LHCN-M2 (cell line): ENCODE data around the gene MPEG1. TPM values are rescaled to one million over a fixed set of nuclear protein-coding genes. Genes with fewer than 3 reads are reported as not detected.
A peak's percentile ranks its signal among the peaks of the same experiment; 100 is the strongest.

Experiments
- DNase-seq: peaks from one replicate; pipeline ENCODE4 v3.0.0-alpha.2; 2012; ENCODE audit warnings: low read depth
- total RNA-seq: library from RNA; depleted of rRNA; stranded (reverse); fragments of >200 nt; gene quantifications from 2 replicates; pipeline ENCODE4 v1.2.3, GENCODE V29; 2014

Gene MPEG1
- total RNA-seq, 1 experiment from 2014 or later, result not detected

DNA sequence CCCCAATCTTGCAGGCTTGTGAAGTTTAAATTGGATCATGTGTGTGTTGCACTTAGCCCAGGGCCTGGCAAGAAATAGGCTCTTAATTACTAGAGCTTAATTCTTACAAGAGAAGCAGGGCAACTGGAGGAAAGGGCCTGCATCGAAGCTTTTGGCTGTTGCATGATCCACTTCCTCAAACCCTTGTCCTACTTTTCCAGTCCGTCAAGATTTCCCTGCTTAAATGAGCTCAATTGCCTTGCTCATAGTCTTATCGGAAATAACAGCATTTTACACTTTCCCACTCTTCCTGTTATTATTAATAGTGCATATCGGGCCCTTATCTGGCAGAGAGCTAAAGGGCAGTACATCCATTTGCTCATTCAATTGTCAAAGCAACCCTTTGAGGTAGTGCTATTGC is 22.7 kb downstream of the MPEG1 start:
- no peak for DNase-seq

DNA sequence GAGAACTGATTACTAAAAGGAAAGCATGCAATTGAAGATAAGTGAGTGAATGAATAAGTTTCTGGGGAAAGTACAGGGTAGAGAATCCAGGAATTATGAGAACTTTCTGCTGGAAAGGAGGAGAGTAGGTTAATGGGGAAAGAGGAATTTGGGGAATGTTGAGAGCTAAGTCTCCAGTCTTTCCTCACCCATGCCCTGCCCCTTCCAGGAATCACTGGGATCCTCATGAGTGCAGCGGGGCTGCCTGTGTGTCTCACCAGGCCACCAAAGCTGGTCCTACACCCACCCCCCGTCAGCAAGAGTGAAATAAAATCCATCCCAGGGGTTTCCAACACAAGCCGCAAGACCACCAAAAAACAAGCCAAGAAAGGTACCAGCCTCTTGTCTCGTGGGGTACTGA is 23.8 kb downstream of the MPEG1 start:
- DNase-seq, result peak; percentile 6

DNA sequence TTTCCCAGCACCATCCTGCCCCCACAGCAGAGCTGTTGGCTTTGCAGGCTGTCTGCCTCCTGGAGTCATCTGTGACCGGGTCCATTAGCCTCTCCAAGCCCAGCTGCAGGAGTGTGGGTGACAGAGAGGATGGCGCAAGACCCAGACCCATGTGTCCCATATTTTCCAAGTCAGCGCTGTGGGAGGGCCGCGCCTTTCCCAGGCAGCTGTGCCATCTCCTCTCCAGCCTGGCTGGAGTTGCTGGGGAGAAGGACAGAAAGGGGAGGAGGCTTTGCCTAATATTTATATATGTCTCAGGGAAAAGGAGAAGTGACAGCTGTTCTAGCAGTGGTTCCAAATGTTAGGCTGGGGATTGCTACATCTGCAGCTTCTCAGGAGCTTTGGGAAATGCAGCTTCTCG is 25.1 kb downstream of the MPEG1 start:
- peak; percentile 77 for DNase-seq

DNA sequence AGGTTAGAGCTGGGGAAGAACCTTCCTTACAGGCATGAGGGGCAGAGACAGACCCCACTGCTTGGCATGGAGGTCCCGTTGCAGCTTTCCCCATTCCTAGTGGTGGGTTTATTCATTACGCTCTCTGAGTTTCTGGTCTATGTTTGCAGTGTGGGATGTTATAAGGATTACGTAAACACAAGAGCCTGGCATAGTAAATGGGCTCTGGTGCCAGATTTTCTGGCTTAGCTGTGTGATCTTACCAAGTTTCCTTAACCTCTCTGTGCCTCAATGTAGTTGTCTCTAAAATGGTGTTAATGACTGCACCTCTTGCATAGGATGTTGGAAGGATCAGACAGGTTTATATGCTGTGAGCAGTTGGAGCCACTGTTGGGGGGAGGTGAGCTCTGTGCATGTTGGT is 25.7 kb downstream of the MPEG1 start:
- DNase-seq, result no peak

DNA sequence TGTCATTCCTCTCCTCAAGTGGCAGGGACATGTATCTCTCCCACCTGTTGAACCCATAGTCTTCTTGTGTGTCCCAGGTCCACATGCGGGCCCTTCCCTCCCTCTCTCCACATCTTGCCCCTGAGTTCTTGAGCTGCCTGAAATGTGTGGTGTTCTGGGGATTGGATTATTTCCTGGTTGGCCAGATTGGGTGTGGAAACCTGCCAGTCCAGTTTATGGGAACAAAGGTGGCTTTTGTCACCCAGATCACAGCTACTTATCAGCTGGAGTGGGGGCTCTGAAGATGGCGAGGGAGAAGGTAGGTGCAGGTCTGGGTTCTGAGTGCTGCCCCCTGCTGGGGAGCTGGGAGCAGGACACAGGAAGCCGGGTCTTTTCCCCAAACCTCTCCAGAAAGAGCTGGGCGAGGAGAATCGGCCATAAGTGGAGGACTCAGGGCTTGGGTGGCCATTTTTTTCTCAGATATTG is 26.6 kb downstream of the MPEG1 start:
- peak; percentile 10 for DNase-seq

DNA sequence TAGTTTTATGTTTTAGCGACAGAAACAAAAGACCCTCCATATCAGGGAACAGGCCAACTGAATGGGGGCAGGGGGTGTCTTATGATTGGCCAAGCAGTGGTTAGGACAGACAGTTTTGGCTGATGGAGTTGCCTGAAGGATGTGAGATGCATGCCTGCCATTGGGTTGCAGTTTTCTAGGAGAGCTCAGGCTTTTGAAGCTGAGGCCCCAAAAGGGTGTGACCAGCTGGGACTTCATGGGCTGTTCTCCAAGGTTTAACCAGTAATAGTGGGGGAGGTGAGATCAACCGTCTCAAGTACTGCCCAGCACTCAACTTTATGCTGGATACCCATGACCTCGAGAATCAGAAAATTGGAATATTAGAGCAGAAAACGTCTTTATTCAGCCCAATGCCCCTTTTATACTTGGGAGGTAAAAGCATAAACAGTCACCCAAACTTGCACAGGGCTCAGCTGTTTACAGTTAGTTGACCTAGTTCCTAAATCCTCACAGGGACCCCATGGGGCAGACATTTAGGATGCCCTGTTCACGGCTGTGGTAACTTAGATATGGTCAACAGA is 27.3 kb downstream of the MPEG1 start:
- no peak for DNase-seq

DNA sequence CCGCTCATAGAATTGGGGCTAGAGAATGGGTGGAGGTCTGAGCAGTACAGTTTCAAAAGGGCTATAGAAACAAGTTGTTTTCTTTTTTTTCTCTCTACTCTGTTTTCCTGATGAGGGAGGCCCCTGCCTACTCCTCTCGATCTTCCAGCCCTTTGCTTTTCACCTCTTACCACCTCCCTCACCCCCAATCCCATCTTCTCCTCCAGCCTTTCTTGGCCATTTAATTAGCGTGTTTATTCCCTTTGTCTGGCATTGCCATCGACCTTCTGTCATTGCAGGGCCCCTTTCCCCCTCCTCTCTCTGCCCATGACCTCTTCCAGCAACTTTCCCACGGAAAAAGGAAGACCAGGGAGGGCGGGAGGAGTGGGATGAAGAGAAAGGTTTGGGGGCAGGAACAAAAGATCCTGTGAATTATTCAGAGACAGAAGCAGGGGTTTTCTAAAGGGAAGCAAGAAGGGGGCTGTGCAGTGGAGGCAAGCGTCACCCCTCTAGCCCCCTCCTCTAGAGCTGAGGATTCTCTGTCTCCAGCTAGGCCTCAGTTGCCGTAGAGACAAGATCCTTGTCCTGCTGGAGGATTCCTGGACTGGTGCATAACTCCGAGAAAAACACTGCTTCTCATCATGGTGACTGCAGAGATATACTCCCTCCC is 27.9 kb downstream of the MPEG1 start:
- DNase-seq, result no peak

DNA sequence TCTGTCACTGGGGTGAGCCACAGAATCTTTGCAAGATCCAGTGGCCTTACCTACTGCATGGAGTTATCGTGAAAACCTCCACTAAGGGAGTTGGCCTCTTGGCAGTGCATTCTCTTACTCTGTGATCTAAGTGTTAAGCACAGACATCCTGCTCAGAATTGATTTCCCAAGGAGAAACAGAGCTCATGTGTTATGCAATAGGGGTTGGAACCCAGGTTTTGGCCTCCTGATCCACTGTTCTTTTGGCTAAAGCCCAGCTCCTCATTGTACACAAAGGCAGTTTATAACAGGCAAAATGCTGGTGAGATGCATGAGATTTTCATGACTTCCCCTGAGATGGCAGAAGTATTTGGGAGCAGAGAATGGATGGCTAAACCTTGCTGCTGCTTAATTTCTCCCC is 29.0 kb downstream of the MPEG1 start:
- peak; percentile 18 for DNase-seq

DNA sequence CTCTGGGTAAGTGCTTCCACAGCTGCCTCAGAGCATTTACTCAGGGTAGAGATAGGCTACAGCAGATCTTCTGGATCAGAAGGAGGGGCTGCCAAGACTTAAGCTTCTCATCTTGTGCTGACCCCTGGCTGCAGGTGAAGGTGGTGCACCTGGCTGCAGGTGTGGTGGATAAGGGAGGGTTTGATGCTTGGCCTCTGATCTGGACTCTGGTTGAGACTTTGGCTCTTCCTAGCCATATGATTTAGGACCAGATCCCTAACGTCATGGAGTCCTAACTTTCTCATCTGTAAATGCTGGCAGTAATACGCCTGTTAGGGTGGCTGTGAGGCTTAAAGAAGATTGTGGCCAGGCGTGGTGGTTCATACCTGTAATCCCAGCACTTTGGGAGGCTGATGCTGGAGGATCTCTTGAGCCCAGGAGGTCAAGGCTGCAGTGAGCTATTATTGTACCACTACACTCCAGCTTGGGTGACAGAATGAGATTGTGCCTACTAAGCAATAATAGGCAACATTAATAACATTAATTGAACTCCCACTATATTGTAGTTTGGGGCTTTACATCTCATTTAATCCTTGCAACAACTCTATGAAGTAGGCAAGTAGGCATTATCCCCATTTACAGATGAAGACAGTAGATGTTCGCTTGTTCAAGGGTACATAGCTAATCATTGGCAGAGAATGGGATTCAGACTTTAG is 30.1 kb downstream of the MPEG1 start:
- DNase-seq, result no peak

DNA sequence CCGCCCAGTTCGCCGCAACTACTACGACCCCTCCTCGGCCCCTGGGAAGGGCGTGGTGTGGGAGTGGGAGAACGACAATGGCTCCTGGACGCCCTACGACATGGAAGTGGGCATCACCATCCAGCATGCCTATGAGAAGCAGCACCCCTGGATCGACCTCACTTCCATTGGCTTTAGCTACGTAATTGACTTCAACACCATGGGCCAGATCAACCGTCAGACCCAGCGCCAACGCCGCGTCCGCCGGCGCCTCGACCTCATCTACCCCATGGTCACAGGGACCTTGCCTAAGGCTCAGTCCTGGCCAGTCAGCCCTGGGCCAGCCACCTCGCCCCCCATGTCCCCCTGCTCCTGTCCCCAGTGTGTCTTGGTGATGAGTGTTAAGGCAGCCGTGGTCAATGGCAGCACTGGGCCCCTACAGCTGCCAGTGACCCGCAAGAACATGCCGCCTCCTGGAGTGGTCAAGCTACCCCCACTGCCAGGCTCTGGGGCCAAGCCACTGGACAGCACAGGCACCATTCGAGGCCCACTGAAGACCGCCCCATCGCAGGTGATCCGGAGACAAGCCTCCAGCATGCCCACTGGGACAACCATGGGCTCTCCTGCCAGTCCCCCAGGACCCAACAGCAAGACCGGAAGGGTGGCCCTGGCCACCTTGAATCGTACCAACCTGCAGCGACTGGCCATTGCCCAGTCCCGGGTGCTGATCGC is 30.8 kb downstream of the MPEG1 start:
- DNase-seq, result no peak

DNA sequence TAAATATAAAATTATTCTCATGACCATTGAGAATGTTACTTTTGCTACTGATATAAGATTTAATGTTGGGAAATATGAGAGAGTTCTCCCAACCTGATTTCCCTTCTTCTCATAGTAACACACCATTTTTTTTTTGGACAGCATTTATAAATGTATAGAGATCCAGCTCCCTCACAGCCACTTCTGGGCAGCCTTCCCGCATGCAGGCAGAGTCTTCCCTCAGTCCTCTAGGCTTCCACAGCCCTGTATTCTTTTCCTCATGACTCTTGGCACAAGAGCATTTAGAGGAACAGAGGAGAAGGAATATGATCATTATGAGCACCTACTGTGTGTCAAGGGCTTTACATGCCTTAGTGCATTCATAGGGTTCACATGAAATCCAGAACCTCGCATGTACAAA is 31.8 kb downstream of the MPEG1 start:
- DNase-seq, result no peak

DNA sequence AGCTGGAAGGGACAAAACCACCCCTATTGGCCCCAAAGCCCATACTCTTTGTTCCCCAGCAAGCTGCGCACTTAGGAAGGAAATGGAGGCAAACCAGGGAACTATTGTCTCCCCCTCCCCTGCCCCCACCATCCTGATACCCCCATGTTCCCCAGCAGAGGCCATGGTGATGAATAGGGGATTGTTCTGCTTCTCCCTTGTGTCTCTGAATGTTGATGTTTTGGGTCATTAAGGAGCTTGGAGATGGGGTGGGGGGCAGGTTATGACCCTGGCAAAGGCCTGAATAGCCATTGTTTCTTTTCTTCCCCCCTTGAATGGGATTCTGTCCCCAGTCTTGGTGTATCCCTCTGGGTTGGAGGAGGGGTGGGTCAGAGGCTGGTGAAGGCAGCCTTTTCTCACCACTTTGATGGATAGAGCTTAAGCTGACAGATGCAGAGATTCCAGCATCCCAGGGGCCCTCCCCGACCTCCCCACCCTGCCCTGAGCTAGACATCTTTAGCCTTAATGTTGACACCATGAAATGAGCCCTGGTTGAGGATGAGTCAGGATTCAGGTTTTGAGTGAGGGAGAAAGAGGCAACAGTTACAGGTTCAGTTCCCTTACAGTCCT is 32.5 kb downstream of the MPEG1 start:
- DNase-seq, result no peak

DNA sequence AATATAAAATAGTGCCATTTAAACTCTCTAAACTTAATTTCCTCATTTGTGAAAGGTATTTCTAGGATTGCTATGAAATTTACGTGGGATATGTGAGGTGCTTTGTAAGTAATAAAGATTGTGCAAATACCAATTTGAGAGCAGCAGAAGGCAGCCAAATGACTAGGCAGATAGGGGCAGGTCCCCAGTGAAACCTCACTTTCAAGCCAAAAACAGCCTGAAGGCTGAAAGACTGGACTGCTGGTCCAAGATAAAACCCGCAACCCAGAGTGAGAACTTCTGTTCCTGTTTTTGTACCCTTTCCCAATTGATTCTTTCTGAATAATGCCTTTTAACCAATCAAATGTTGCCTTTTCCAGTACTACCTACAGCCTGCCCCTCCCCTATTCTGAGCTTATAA is 33.6 kb downstream of the MPEG1 start:
- no peak for DNase-seq

DNA sequence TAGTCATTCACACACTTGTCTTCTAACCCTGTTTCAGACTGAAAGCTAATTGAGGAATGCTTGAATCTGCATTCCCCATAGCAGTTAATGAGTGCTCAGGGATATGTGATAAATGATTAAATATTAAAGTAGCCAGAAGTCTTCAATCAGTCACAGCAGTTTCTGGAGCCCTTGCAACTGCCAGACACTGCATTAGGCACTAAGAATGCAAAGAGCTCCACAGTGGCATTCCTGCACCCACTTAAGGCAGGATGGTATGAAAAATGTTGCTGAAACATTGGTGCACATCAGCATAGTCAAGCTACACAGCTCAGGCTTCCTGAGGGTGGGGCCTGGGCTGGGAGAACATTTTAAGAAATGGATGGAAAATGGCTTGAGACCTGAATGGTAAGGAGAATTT is 34.3 kb downstream of the MPEG1 start:
- no peak for DNase-seq

DNA sequence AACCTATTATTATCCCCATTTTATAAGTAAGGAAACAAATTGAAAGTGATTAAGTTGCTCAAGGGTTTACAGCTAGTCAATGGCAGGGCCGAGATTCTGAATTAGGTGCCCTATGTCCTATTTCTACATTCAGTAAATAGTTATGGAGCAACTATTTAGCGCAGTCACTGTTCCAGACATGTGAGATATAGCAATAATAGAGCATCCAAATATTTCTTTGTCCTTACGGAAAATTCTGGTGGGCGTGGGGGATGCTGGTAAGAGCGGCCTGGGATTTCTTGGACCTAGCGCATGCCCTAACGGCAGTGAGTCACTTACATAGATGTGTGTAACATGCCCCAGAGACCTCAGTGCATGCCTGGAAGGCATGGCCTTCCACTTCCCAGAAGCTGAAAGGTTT is 36.4 kb downstream of the MPEG1 start:
- no peak for DNase-seq

DNA sequence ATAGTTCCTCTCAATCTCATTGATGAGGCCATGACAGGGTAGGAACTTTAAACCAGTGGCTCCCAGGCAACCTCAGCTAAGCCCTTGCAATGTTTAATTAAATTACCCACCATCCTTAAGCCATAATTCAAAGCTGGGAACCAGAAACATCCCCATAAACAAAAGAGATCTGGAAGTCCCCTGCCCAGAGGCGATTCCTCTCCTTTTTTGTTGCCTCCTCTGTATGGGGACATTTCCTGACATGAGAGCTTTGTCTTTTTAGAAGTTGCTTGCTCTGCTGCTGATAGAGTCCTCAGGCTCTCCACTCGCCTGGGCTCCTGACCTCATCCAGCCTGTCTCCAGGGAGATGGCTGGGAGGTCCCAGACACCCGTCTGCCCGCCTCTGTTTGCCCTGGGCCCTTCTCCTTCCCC is 37.6 kb downstream of the MPEG1 start:
- no peak for DNase-seq

DNA sequence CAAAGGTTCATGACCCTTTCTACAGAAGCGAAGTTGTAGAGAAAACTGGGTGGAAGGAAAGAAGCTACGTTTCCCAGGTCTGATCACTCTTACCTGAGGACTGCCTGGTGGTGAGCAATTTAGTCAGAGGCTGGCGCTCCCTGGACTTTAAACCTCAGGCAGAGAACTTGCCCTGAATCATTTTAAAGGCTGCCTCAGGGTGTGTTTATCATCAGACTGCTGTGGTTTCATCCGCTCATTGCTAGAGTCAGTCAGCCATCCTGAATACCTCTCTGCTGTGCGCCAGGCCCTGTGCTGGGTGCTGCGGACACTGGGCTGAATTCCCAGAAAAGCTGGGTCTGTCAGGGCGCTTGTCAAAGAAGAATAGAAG is 38.1 kb downstream of the MPEG1 start:
- DNase-seq, result no peak

DNA sequence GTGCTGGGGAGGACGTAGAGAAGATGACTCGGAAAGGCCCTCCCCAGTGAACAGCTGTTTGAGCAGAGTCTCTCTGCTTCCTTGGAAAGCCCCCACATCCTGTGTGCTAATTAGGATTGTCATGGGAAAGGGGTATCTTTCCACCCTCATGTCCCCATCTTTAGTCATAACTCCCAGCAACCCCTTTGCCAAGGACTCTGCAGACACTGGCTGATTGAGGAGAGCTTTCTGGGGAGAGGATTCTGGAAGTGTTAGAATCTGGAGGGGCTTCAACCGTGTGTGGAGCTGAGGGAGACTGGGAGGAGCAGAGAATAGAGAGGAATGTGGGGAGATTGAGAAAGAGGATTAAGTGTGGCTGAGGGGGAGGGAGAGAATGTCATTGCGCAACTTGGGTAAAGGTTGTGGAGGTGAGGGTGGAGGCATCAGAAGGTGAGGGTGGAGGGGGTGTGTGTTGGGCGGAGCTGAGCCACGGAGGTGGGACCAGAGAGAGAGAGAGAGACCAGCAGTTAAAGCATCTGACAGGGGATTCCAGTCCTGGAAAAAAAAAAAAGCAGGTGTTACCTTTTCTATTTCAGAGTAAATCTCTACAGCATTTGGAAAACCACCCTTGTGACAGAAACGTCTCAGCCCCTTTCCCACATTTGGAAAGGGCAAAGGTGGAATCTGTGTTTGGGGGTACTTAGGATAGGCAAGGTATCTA is 38.6 kb downstream of the MPEG1 start:
- peak; percentile 59 for DNase-seq

DNA sequence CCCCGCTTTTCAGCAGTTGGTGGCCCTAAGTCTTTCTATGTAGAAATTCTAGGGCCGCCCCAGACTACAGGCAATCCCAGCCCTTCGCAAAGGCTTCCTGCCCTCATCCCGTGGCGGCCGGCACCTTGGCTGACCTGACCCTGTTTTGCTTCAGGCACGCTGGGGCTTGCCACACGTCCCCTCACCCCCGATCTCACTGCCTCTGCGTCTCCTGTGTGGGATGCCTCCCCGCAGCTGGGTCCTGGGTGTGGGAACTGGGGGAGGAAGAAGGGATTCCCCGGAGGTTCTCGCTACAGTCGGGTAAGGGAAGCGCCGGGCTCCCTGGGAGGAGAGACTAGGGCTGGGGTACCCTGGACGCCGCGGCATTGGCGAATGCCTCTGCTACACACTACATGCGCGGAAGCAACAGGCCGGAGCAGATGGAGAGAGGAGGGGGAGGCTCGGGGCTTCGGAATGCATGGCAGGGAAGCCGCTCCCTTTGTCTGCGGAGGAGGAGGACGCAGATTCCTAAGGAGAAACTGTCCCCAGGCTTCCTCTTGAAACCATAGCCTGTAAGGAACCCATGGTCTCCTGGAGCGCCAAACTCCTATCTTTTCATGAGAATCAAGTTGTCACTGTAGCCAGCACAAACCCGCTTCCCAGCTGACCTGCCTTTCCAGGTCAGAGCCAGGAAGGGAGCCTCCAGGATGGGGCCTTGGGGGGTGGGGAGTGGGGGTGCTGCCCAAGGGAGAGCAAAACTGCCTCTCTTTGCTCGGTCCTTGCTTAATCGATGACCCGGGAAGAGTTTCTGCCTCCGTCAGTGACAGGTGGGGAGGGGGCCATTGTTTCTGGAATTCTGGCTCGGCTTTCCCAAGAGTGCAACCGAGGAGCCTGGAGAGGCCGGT is 39.4 kb downstream of the MPEG1 start:
- DNase-seq, result peak; percentile 10

DNA sequence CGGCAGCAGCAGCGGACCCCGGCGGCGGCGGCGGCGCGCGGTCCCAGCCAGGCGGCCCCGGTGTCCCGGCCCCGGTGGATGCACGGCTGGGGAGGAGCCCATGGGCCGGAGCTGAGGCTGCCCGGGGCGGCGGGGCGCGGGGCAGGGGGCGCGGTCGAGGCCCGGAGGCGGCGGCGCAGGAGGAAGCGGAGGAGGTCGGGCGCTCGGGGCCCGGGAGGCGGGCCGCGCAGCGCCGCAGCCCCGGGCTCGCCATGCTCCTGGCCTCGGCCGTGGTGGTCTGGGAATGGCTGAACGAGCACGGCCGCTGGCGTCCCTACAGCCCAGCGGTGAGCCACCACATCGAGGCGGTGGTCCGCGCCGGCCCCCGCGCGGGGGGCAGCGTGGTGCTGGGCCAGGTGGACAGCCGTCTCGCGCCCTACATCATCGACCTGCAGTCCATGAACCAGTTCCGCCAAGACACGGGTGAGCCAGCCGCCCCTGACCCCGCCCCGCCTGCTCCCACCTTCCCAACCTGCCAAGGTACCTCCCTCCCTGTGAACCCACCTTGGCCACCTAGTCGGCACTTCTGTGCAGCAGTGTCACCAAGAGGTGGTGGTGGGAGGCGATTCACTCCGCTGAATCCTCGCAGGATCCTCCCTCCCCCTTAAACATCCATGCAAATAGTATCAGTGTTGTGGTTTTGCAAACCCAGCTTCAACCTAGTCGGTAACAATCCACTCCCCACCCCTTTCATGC is 40.2 kb downstream of the MPEG1 start:
- no peak for DNase-seq
